WTC11 (cell line): ENCODE results near the gene SIPA1L3. TPM values are rescaled to one million over a fixed set of nuclear protein-coding genes. Genes with fewer than 3 reads are reported as not detected.
A peak's percentile ranks its signal among the peaks of the same experiment; 100 is the strongest.

Source experiments
- ATAC-seq: fragments of 200-7000 bp; cut with Tn5 transposase; 2 replicates; pipeline ENCODE4 v1.10.0; 2021; ENCODE audit warnings: mild to moderate bottlenecking, moderate library complexity
- CTCF ChIA-PET: fragments of 300-600 bp; sonication (Branson Sonifier 250); formaldehyde crosslinking; loops from one replicate; lab custom pipeline; 2021; ENCODE audit warnings: antibody characterized with exemption; lab: Charles Lee
- POLR2A ChIA-PET: fragments of 350-600 bp; sonication (Branson Sonifier 250); formaldehyde crosslinking; loops from one replicate; lab custom pipeline; 2021; ENCODE audit warnings: antibody characterized with exemption; lab: Charles Lee
- DNase-seq: peaks from one replicate; pipeline ENCODE4 v3.0.0; 2021; ENCODE audit warnings: low spot score
- H3K27ac Mint-ChIP-seq: 2 replicates; pipeline ENCODE4 v1.8.0; 2021; ENCODE audit warnings: mixed read lengths
- H3K27me3 Mint-ChIP-seq: 2 replicates; pipeline ENCODE4 v1.8.0; 2021; ENCODE audit warnings: low read depth, mild to moderate bottlenecking, moderate library complexity, mixed read lengths
- H3K36me3 Mint-ChIP-seq: 2 replicates; pipeline ENCODE4 v1.8.0; 2021; ENCODE audit warnings: mixed read lengths
- H3K4me1 Mint-ChIP-seq: 2 replicates; pipeline ENCODE4 v1.8.0; 2022; ENCODE audit warnings: mixed read lengths
- H3K4me3 Mint-ChIP-seq: 2 replicates; pipeline ENCODE4 v1.8.0; 2021; ENCODE audit warnings: mild to moderate bottlenecking, moderate library complexity, mixed read lengths
- H3K9me3 Mint-ChIP-seq: 2 replicates; pipeline ENCODE4 v1.8.0; 2021; ENCODE audit warnings: mixed read lengths
- CDX4 ChIP-seq: fragments of 250-450 bp; sonication (Bioruptor Pico); IDR thresholded peaks from 2 replicates; pipeline ENCODE4 v1.9.0; 2021; ENCODE audit warnings: moderate library complexity, mild to moderate bottlenecking, inconsistent platforms, borderline replicate concordance
- CREB1 ChIP-seq: sonication (generic); formaldehyde crosslinking; IDR thresholded peaks from 2 replicates; pipeline ENCODE4 v1.8.0; 2023; ENCODE audit warnings: mild to moderate bottlenecking, missing genetic modification reagents
- CREM ChIP-seq: sonication (generic); formaldehyde crosslinking; IDR thresholded peaks from 2 replicates; pipeline ENCODE4 v1.8.1; 2022; ENCODE audit warnings: mild to moderate bottlenecking, missing genetic modification reagents, moderate library complexity
- GTF2I ChIP-seq: fragments of 250-450 bp; sonication (Bioruptor Pico); conservative IDR thresholded peaks from 2 replicates; pipeline ENCODE4 v1.4.0; 2021; ENCODE audit warnings: mild to moderate bottlenecking
- IRF2 ChIP-seq: sonication (generic); formaldehyde crosslinking; IDR thresholded peaks from 2 replicates; pipeline ENCODE4 v1.8.0; 2022; ENCODE audit warnings: low read depth, missing genetic modification reagents, borderline replicate concordance
- JAZF1 ChIP-seq: fragments of 250-450 bp; sonication (Bioruptor Pico); IDR thresholded peaks from 2 replicates; pipeline ENCODE4 v1.9.0; 2021; ENCODE audit warnings: moderate library complexity, mild to moderate bottlenecking, inconsistent platforms
- KAT7 ChIP-seq: sonication (generic); formaldehyde crosslinking; IDR thresholded peaks from 2 replicates; pipeline ENCODE4 v1.8.1; 2023; ENCODE audit warnings: missing genetic modification reagents, mild to moderate bottlenecking, borderline replicate concordance
- MLX ChIP-seq: sonication (generic); formaldehyde crosslinking; IDR thresholded peaks from 2 replicates; pipeline ENCODE4 v1.8.1; 2023; ENCODE audit warnings: mild to moderate bottlenecking, missing genetic modification reagents, moderate library complexity
- PRRX2 ChIP-seq: fragments of 250-450 bp; sonication (Bioruptor Pico); IDR thresholded peaks from 2 replicates; pipeline ENCODE4 v1.8.0; 2021; ENCODE audit warnings: mild to moderate bottlenecking
- RORB ChIP-seq: fragments of 250-450 bp; sonication (Bioruptor Pico); IDR thresholded peaks from 2 replicates; pipeline ENCODE4 v1.9.0; 2021; ENCODE audit warnings: mild to moderate bottlenecking
- SP1 ChIP-seq: sonication (generic); formaldehyde crosslinking; conservative IDR thresholded peaks from 2 replicates; pipeline ENCODE4 v1.8.1; 2022; ENCODE audit warnings: missing genetic modification reagents
- ZBTB21 ChIP-seq: sonication (generic); formaldehyde crosslinking; IDR thresholded peaks from 2 replicates; pipeline ENCODE4 v1.8.1; 2023; ENCODE audit warnings: mild to moderate bottlenecking, missing genetic modification reagents, borderline replicate concordance
- ZMAT4 ChIP-seq: fragments of 250-450 bp; sonication (Bioruptor Pico); IDR thresholded peaks from 2 replicates; pipeline ENCODE4 v1.9.0; 2021; ENCODE audit warnings: mild to moderate bottlenecking
- ZNF138 ChIP-seq: sonication (generic); formaldehyde crosslinking; conservative IDR thresholded peaks from 2 replicates; pipeline ENCODE4 v1.8.1; 2022; ENCODE audit warnings: mild to moderate bottlenecking, moderate library complexity, missing genetic modification reagents
- ZNF232 ChIP-seq: sonication (generic); formaldehyde crosslinking; IDR thresholded peaks from 2 replicates; pipeline ENCODE4 v1.8.0; 2022; ENCODE audit warnings: mild to moderate bottlenecking, missing genetic modification reagents
- total RNA-seq: library from RNA; stranded (reverse); gene quantifications from 3 replicates; pipeline ENCODE4 v1.2.3, GENCODE V29; 2021
- TF ChIP-seq, protein P1 (sequence below): sonication (generic); formaldehyde crosslinking; IDR thresholded peaks from 2 replicates; pipeline ENCODE4 v1.8.1; 2023; ENCODE audit warnings: mild to moderate bottlenecking, missing genetic modification reagents, borderline replicate concordance
- TF ChIP-seq, protein P2 (sequence below): sonication (generic); formaldehyde crosslinking; IDR thresholded peaks from 2 replicates; pipeline ENCODE4 v1.8.1; 2022; ENCODE audit warnings: mild to moderate bottlenecking, moderate library complexity, missing genetic modification reagents
- TF ChIP-seq, protein P3 (sequence below): fragments of 200-600 bp; IDR thresholded peaks from 2 replicates; pipeline ENCODE4 v1.8.0; 2022; ENCODE audit warnings: antibody characterized with exemption
- TF ChIP-seq, protein P4 (sequence below): fragments of 250-450 bp; sonication (Bioruptor Pico); IDR thresholded peaks from 2 replicates; pipeline ENCODE4 v2.1.2; 2022; ENCODE audit warnings: mild to moderate bottlenecking, moderate library complexity
- TF ChIP-seq, protein P5 (sequence below): fragments of 250-450 bp; sonication (Bioruptor Pico); IDR thresholded peaks from 2 replicates; pipeline ENCODE4 v1.9.0; 2021; ENCODE audit warnings: mild to moderate bottlenecking

The SIPA1L3 gene
- total RNA-seq, 1 experiment from 2014 or later, result 41.5 TPM

- CTCF ChIA-PET, result interaction anchor here (1.2 kb wide), 1 partner anchor 76 kb away, joined by 4 read pairs; no protein-coding TSS in a partner anchor
- no peak overlapping the region for H3K4me3 Mint-ChIP-seq
- no peak for DNase-seq
- no peaks in the 10 kb centered on the region for H3K27me3 Mint-ChIP-seq
- 0 out of 2 replicates have a peak overlapping the region, but pooled peaks have one; percentile 57 for H3K27ac Mint-ChIP-seq
- H3K4me1 Mint-ChIP-seq, result peaks cover 25% of the 10 kb centered on the region
- POLR2A ChIA-PET, result no interaction called here
- H3K36me3 Mint-ChIP-seq, result peaks cover 7% of the 10 kb centered on the region
- TF ChIP-seq, protein P1, sequence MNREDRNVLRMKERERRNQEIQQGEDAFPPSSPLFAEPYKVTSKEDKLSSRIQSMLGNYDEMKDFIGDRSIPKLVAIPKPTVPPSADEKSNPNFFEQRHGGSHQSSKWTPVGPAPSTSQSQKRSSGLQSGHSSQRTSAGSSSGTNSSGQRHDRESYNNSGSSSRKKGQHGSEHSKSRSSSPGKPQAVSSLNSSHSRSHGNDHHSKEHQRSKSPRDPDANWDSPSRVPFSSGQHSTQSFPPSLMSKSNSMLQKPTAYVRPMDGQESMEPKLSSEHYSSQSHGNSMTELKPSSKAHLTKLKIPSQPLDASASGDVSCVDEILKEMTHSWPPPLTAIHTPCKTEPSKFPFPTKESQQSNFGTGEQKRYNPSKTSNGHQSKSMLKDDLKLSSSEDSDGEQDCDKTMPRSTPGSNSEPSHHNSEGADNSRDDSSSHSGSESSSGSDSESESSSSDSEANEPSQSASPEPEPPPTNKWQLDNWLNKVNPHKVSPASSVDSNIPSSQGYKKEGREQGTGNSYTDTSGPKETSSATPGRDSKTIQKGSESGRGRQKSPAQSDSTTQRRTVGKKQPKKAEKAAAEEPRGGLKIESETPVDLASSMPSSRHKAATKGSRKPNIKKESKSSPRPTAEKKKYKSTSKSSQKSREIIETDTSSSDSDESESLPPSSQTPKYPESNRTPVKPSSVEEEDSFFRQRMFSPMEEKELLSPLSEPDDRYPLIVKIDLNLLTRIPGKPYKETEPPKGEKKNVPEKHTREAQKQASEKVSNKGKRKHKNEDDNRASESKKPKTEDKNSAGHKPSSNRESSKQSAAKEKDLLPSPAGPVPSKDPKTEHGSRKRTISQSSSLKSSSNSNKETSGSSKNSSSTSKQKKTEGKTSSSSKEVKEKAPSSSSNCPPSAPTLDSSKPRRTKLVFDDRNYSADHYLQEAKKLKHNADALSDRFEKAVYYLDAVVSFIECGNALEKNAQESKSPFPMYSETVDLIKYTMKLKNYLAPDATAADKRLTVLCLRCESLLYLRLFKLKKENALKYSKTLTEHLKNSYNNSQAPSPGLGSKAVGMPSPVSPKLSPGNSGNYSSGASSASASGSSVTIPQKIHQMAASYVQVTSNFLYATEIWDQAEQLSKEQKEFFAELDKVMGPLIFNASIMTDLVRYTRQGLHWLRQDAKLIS, result no peak
- TF ChIP-seq ZBTB21 (no peak), CDX4 (no peak), CREM (CRISPR knock-in tag) (no peak), MLX (CRISPR knock-in tag) (no peak), JAZF1 (CRISPR knock-in tag) (no peak), SP1 (CRISPR knock-in tag) (no peak), IRF2 (CRISPR knock-in tag) (no peak), GTF2I (CRISPR knock-in tag) (no peak), PRRX2 (no peak), KAT7 (no peak), ZMAT4 (CRISPR knock-in tag) (no peak), ZNF232 (no peak), RORB (no peak), CREB1 (no peak), ZNF138 (CRISPR knock-in tag) (no peak)
- TF ChIP-seq, protein P2, sequence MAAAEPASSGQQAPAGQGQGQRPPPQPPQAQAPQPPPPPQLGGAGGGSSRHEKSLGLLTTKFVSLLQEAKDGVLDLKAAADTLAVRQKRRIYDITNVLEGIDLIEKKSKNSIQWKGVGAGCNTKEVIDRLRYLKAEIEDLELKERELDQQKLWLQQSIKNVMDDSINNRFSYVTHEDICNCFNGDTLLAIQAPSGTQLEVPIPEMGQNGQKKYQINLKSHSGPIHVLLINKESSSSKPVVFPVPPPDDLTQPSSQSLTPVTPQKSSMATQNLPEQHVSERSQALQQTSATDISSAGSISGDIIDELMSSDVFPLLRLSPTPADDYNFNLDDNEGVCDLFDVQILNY (CRISPR knock-in tag), result no peak
- TF ChIP-seq, protein P3, sequence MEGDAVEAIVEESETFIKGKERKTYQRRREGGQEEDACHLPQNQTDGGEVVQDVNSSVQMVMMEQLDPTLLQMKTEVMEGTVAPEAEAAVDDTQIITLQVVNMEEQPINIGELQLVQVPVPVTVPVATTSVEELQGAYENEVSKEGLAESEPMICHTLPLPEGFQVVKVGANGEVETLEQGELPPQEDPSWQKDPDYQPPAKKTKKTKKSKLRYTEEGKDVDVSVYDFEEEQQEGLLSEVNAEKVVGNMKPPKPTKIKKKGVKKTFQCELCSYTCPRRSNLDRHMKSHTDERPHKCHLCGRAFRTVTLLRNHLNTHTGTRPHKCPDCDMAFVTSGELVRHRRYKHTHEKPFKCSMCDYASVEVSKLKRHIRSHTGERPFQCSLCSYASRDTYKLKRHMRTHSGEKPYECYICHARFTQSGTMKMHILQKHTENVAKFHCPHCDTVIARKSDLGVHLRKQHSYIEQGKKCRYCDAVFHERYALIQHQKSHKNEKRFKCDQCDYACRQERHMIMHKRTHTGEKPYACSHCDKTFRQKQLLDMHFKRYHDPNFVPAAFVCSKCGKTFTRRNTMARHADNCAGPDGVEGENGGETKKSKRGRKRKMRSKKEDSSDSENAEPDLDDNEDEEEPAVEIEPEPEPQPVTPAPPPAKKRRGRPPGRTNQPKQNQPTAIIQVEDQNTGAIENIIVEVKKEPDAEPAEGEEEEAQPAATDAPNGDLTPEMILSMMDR, result no peak
- TF ChIP-seq, protein P4, sequence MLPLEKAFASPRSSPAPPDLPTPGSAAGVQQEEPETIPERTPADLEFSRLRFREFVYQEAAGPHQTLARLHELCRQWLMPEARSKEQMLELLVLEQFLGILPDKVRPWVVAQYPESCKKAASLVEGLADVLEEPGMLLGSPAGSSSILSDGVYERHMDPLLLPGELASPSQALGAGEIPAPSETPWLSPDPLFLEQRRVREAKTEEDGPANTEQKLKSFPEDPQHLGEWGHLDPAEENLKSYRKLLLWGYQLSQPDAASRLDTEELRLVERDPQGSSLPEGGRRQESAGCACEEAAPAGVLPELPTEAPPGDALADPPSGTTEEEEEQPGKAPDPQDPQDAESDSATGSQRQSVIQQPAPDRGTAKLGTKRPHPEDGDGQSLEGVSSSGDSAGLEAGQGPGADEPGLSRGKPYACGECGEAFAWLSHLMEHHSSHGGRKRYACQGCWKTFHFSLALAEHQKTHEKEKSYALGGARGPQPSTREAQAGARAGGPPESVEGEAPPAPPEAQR (CRISPR knock-in tag), result no peak
- TF ChIP-seq, protein P5, sequence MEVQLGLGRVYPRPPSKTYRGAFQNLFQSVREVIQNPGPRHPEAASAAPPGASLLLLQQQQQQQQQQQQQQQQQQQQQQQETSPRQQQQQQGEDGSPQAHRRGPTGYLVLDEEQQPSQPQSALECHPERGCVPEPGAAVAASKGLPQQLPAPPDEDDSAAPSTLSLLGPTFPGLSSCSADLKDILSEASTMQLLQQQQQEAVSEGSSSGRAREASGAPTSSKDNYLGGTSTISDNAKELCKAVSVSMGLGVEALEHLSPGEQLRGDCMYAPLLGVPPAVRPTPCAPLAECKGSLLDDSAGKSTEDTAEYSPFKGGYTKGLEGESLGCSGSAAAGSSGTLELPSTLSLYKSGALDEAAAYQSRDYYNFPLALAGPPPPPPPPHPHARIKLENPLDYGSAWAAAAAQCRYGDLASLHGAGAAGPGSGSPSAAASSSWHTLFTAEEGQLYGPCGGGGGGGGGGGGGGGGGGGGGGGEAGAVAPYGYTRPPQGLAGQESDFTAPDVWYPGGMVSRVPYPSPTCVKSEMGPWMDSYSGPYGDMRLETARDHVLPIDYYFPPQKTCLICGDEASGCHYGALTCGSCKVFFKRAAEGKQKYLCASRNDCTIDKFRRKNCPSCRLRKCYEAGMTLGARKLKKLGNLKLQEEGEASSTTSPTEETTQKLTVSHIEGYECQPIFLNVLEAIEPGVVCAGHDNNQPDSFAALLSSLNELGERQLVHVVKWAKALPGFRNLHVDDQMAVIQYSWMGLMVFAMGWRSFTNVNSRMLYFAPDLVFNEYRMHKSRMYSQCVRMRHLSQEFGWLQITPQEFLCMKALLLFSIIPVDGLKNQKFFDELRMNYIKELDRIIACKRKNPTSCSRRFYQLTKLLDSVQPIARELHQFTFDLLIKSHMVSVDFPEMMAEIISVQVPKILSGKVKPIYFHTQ (CRISPR knock-in tag), result no peak
- TF ChIP-seq, all 79 proteins: peak for 0
- ATAC-seq, result no peak
- H3K9me3 Mint-ChIP-seq, result no peaks in the 10 kb centered on the region
Measured at GRCh38 chr19:37977992-37978391, 71.0 kb downstream of the SIPA1L3 start.
